Measurements from ENCODE around the gene TCEA3. TPM values are rescaled to one million over a fixed set of nuclear protein-coding genes. Genes with fewer than 3 reads are reported as not detected.

Gene TCEA3
- polyA plus RNA-seq, 6 donors from 2014 or later, result not detected

DNA sequence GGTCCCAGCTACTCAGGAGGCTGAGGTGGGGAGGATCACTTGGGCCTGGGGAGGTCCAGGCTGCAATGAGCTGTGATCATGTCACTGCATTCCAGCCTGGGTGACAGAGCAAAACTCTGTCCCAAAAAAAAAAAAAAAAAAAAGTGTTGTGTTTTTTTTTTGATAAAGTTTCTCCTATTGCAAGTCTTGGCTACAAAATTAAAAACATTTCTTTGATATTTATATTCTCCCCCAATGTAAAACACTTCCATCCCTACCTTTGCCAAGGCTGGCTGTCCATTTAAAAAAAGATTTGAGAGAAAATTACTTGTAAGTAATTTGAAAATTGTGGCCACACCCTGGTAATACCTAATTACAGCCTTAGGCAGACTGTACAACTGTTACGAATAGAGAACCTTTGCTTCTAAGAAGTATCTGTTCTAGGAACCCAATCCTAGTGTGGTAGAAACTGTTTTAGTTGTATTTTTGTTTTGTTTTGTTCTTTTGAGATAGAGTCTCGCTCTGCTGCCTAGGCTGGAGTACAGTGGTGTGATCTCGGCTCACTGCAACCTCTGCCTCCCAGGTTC, 66.2 kb downstream of the TCEA3 start:
- Mint-ChIP-seq H3K9me3 (peaks cover 7 to 47% (median 43%) of the 10 kb centered on the region in 7 donors), H3K4me3 (no peak overlapping the region), H3K4me1 (peaks cover 0 to 3% (median 0%) of the 10 kb centered on the region in 3 donors), H3K27ac (no peak overlapping the region), H3K36me3 (peaks cover 37 to 39% of the 10 kb centered on the region in 2 donors), H3K27me3 (no peaks in the 10 kb centered on the region)
- DNase-seq, result no peak
- ATAC-seq (ENCODE audit: low read depth in 2 of 2), result no peak

DNA sequence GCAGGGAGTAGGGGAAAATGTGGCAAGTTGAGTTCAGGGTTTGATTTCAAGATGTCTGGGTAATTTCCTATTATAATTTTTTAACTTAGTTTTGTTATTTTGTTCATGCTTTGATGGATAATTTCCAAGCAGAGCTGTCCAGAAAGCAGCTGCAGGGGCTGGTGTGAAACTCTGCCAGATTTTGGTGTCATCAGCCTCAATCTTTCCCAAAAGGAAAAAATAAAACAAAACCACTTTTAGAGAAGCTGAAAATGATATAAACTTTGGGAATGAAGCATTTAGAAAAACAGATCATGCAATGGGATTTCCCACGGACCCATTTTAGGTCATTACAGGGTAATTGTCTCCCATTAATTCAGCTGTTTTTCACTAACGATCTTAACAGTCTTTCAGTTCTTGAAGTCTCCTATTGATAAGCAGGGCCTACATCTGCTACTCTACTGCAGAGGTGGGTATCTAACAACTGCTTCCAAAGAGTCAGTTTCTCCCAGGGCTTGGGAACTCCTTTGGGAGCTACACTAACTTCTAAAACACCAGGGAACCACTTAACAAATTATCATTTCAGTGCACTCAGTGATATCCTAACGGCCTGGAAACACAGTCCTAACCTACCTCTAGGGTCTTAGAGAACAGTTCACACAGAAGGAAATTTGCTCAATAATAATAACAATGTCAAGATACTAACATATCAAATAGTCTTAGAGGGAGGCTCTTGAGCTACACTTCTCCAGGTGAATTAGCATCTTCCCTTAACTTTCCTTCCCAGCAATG, 67.2 kb downstream of the TCEA3 start:
- no peak overlapping the region for H3K4me3 Mint-ChIP-seq

DNA sequence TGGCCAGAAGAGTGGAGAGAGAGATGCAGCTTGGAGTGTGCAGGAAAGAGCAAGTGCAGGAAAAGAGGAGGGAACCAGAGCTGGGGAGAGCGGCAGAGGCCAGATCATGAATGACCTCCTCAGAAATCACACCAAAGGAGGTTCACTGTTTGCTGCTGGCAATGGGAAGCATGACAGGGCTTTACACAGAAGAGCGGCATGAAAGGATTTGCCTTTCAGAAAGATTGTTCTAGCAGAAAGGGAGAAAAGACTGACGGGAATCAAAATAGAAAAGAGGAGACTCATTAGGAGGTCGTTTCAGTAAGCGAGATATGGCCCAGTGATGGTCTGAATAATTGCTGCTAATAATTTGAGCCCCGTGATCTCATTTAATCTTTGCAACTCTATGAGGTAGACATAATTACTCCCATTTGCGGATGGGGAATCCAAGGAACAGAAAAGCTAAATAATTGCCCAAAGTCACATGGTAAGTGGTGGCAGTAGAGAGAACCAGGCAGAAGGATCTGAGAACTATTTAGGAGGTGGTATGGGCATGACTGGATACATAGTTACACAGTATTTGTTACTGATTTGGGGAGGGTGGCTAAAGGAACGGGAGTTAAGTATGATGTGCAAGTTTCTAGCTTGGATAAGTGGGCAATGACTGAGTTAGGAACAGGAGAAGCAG, 67.9 kb downstream of the TCEA3 start:
- H3K4me1 Mint-ChIP-seq, result no peaks in the 10 kb centered on the region
- no peak for DNase-seq
- no peak overlapping the region for H3K27ac Mint-ChIP-seq
- H3K9me3 Mint-ChIP-seq, result peaks cover 7 to 29% (median 25%) of the 10 kb centered on the region in 7 donors
- H3K4me3 Mint-ChIP-seq, result no peak overlapping the region
- peaks cover 23 to 24% of the 10 kb centered on the region in 2 donors for H3K36me3 Mint-ChIP-seq
- no peak for ATAC-seq (ENCODE audit: low read depth in 2 of 2)
- H3K27me3 Mint-ChIP-seq, result no peaks in the 10 kb centered on the region

More for the DNA sequence above, 67.2 kb downstream of the TCEA3 start:
- no peaks in the 10 kb centered on the region for H3K4me1 Mint-ChIP-seq
- no peak for DNase-seq
- H3K27ac Mint-ChIP-seq, result peak overlapping the region in 1 of 6 donors; percentile 13
- H3K27me3 Mint-ChIP-seq, result no peaks in the 10 kb centered on the region
- no peak for ATAC-seq (ENCODE audit: low read depth in 2 of 2)
- H3K9me3 Mint-ChIP-seq, result peaks cover 7 to 36% (median 32%) of the 10 kb centered on the region in 7 donors
- peaks cover 28 to 29% of the 10 kb centered on the region in 2 donors for H3K36me3 Mint-ChIP-seq

DNA sequence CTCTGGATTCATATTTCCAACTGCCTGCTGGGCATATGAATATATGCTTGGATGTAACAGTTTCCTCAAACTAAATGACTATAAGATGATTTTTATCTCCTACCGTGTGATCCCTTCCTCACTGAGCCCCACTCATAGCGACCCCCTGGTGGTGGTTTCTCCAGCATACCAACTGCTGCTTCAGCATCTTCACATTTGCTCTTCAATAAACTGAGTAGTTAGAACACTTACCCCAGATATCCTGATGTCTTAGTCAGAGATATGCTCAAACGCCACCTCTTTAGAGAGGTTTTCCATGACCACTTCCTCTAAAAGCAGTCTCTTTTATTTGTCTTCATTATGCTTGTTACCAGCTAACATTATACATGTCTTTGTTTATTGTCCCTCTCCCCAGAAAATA, 70.3 kb downstream of the TCEA3 start:
- ATAC-seq (ENCODE audit: low read depth in 2 of 2), result no peak
- H3K27me3 Mint-ChIP-seq, result no peaks in the 10 kb centered on the region
- DNase-seq, result no peak
- no peaks in the 10 kb centered on the region for H3K4me1 Mint-ChIP-seq
- no peak overlapping the region for H3K27ac Mint-ChIP-seq
- H3K36me3 Mint-ChIP-seq, result peaks cover 4 to 5% of the 10 kb centered on the region in 2 donors
- no peak overlapping the region for H3K4me3 Mint-ChIP-seq
- peaks cover 0 to 6% (median 4%) of the 10 kb centered on the region in 7 donors for H3K9me3 Mint-ChIP-seq

DNA sequence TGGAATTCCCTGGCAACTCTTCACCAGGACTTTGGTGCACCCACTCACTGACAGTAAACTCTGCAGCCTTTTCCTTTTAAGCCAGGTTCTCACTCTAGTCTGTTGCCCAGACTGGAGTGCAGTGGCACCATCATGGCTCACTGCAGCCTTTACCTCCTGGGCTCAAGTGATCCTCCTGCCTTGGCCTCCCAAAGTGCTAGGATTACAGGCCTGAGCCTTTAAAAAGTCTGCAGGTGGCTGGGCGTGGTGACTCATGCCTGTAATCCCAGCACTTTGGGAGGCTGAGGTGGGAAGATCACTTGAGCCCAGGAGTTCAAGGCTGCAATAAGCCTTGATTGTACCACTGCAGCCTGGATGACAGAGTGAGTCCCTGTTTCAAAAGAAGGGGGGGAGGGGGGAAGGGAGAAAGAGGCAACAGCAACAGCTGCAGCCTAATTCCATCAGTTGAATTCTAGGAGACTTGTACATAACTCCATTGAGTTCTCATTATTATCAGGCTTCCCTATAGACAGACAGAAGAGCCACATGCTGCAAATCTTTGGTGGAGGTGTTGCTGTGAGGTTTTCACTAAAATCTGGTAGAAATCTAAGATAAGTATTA, 72.4 kb downstream of the TCEA3 start:
- Mint-ChIP-seq H3K9me3 (peaks cover 0 to 3% (median 0%) of the 10 kb centered on the region in 7 donors), H3K27me3 (no peaks in the 10 kb centered on the region), H3K4me1 (no peaks in the 10 kb centered on the region), H3K27ac (no peak overlapping the region), H3K4me3 (no peak overlapping the region), H3K36me3 (no peaks in the 10 kb centered on the region)
- ATAC-seq (ENCODE audit: low read depth in 2 of 2), result no peak
- no peak for DNase-seq

DNA sequence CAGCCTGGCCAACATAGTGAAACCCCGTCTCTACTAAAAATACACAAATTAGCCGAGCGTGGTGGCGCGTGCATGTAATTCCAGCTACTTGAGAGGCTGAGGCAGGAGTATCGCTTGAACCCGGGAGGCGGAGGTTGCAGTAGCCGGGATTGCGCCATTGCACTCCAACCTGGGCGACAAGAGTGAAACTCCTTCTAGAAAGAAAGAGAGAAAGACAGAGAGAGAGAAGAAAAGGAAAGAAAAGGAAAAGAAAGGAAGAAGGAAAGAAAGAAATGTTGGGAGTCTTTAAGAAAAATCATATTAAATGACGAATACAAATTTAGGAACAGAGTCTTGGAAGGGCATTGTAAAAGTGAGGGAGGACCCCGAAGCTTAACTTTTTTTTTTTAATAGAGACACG, 78.6 kb downstream of the TCEA3 start:
- Mint-ChIP-seq H3K4me3 (peak overlapping the region in 5 of 8 donors; percentile 47 to 89 (median 69)), H3K27ac (peak overlapping the region in 1 of 6 donors; percentile 64), H3K4me1 (peaks cover 18 to 32% (median 28%) of the 10 kb centered on the region in 3 donors), H3K27me3 (no peaks in the 10 kb centered on the region), H3K9me3 (no peaks in the 10 kb centered on the region), H3K36me3 (no peaks in the 10 kb centered on the region)
- no peak for ATAC-seq (ENCODE audit: low read depth in 2 of 2)
- DNase-seq, result no peak

DNA sequence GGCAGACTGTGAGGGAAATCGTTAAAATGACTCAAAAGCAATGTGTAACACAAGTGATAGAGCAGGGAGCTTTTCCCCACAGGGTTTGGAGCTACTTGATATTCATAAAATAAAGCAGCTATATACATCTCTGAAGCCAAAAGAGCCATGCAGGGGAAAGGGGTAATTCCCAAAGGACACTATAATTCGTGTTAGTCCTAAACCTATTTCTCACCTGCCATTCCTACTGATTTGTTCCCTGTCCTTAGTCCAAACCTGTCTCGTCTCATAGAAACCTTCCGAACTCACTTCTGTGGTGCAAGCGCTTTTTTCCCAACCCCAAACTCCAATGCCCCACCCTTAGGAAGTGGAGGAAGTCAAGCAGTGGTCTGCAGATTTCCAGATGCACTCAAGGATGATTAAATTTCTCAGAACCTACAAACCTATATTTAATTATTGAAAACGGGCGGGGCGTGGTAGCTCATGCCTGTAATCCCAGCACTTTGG, 79.5 kb downstream of the TCEA3 start:
- Mint-ChIP-seq H3K9me3 (no peaks in the 10 kb centered on the region), H3K4me1 (peaks cover 25 to 37% (median 37%) of the 10 kb centered on the region in 3 donors), H3K27ac (peak overlapping the region; percentile 88 to 99 (median 94)), H3K27me3 (no peaks in the 10 kb centered on the region), H3K36me3 (no peaks in the 10 kb centered on the region), H3K4me3 (peak overlapping the region; percentile 89 to 100 (median 95))
- no peak for ATAC-seq (ENCODE audit: low read depth in 2 of 2)
- no peak for DNase-seq

DNA sequence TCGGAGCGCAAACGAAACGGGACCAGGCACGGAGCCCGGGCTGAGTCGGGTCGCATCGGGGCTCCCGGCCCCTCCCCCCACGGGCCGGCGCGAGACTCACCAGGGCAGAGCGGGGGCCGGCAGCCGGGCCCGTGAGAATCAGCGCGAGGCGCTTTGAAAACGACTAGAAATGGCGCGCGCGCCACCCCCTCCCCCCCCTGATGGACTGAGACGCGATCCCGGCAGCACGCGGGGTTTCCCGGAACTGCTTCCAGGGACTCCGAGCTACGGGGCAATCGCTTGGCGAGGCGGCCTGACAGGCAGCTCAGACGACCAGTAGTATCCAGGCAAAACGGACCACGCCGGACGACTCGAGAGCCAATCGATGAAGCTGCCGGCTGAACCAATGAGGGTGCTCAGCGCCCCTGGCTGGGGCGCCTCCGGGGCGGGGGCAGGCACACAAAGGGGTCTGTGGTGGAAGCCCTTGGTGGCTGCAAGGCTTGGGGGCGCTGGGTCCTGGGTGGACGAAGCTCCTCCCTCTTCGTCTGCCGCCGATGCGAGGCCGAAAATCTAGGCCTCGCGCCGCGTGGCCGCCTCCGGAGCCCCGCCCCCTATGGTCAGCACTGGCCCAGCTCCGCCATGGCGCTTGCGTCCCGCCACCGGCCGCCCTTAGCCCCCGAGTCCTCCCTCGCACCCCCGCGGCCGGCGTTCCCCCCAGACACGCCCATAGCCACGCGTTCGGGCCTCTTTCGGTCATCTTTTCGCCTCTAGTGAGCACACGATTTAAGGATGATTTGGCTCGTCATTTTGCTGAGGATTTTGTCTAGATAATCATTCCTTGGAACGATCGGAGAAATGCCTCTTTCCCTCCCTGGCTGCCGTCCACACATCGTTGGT, 80.2 kb downstream of the TCEA3 start, which contains the start of gene HNRNPR:
Gene HNRNPR (minus strand): TSS at position 174 of the 876 bp plus-strand sequence. CDS start 3,276 bp downstream, outside the sequence.
- no peaks in the 10 kb centered on the region for H3K27me3 Mint-ChIP-seq
- H3K27ac Mint-ChIP-seq, result peak within 1 kb of the TSS; percentile 88 to 99 (median 95)
- peak within 1 kb of the TSS; percentile 89 to 100 (median 95) for H3K4me3 Mint-ChIP-seq
- peak; percentile 95 to 97 for ATAC-seq (ENCODE audit: low read depth in 2 of 2)
- H3K9me3 Mint-ChIP-seq, result no peaks in the 10 kb centered on the region
- DNase-seq, result peak; percentile 97
- H3K4me1 Mint-ChIP-seq, result peaks cover 31 to 44% (median 44%) of the 10 kb centered on the region in 3 donors
- no peaks in the 10 kb centered on the region for H3K36me3 Mint-ChIP-seq

DNA sequence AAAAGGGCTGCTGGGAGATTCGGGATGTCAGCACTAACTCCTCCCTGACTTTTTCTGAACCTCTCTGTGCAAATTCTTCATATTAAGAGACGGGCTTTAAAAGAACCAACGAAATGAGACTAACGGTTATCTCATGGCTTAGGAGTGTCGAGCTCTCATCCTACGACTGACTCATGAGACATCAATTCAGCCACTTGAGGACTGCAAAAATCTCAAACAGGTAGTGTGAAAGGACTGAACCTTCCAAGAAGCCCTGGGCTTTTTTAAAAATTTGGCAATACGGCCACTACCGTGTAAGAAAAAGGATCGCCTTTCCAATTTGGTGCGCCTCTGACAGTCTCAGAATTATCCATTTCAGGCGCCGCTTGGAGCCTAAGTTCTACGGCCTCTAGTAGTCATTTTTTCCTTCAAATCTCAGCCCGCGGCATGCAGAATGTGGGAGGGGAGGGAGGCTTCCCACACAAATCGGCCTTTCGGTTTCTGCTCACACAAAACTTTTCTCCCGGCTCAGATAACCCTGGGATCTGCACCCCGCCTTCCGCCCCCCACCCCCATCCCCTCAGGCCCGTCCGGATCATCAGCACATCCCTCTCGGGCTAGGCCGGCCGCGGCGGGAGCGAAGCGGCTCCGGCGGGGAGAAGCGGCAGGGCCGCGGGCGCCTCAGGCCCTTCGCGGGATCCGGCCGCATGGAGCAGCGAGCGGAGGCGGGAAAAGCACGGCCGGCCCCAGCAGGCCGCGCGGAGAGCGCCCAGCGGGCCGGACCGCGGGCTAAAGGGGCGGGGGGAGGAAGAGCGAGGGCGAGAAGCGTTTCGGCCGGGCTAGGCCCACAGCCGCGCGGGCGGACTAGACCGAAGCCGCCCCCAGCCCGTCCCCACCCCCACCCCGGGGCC, 81.1 kb downstream of the TCEA3 start:
- Mint-ChIP-seq H3K27ac (peak overlapping the region; percentile 18 to 95 (median 77)), H3K36me3 (no peaks in the 10 kb centered on the region), H3K4me3 (peak overlapping the region; percentile 80 to 96 (median 91)), H3K4me1 (peaks cover 35 to 49% (median 47%) of the 10 kb centered on the region in 3 donors), H3K9me3 (no peaks in the 10 kb centered on the region), H3K27me3 (no peaks in the 10 kb centered on the region)
- peak; percentile 5 to 10 for ATAC-seq (ENCODE audit: low read depth in 2 of 2)
- no peak for DNase-seq

DNA sequence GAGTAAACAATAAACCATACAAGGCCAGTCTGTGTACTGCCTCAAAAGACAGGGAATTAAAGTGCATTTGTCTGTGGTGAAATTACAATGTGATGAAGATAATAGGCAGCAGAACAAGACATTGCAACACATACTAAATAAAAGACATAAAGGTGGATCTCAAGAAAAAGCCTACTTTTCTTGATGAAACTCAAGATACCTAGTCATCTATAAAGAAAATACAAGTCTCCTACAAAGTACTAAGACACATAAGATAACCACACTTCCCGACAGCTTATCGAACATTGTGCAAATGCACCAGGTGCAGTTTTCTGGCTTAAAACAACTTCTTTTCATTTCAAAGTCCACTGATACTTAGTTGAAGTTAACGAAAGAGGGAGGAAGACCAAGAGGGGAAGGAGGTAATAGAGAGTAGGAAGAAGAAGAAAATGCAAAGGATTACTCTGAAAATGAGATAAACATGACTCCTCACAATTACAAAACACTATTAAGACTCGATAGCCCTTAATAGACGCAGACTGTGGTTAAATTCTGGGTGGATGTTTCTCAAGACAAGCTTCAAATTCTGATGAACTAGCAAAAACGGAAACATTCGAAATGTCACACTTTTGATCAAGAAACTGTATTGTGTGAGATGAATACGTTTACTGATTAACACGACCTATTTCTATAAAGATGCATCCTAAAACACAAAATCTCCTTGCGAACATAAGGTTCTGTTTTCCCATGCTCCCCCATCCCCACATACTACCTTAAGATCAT, 82.4 kb downstream of the TCEA3 start:
- no peaks in the 10 kb centered on the region for H3K36me3 Mint-ChIP-seq
- H3K4me1 Mint-ChIP-seq, result peaks cover 41 to 58% (median 57%) of the 10 kb centered on the region in 3 donors
- DNase-seq (no peak), ATAC-seq (ENCODE audit: low read depth in 2 of 2) (no peak)
- no peaks in the 10 kb centered on the region for H3K9me3 Mint-ChIP-seq
- H3K4me3 Mint-ChIP-seq, result peak overlapping the region; percentile 80 to 96 (median 91)
- peak overlapping the region in 4 of 6 donors; percentile 3 to 71 (median 29) for H3K27ac Mint-ChIP-seq
- H3K27me3 Mint-ChIP-seq, result no peaks in the 10 kb centered on the region

DNA sequence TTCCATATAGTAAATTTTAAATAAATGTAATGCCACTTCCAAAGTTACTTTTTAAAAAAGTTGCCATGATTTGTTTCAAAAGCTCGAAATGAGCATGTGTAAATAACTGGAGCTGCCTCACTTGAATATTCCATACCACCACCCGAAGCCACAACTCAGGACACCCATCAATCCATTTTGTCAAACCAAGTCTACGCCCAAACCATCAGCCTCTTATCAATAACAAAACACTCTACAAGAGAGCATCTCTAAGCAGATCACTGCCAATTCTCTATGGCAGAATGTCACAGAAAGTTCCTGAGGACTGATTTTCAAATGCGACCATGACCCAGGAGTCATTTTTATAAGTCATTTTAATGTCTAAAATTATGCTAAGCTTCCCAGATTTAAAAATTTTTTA, 84.9 kb downstream of the TCEA3 start:
- H3K9me3 Mint-ChIP-seq, result no peaks in the 10 kb centered on the region
- peak overlapping the region in 3 of 6 donors; percentile 40 to 87 (median 40) for H3K27ac Mint-ChIP-seq
- H3K27me3 Mint-ChIP-seq, result no peaks in the 10 kb centered on the region
- H3K4me1 Mint-ChIP-seq, result peaks cover 41 to 52% (median 50%) of the 10 kb centered on the region in 3 donors
- DNase-seq (no peak), ATAC-seq (ENCODE audit: low read depth in 2 of 2) (no peak)
- H3K36me3 Mint-ChIP-seq, result peaks cover 0 to 4% of the 10 kb centered on the region in 2 donors
- H3K4me3 Mint-ChIP-seq, result peak overlapping the region in 3 of 8 donors; percentile 1 to 90 (median 2)
